Stimulated activated CD8-positive, alpha-beta memory T cell treated with anti-CD3 and anti-CD28 coated beads, Interleukin-15, amount 100 ng/mL, for 24 hours (primary cell): ENCODE results near the gene PRAC2.
"Not testable (repeated sequence)": the region's sequence is repeated elsewhere in the genome, so short reads cannot be mapped to it uniquely, and the experiment has no call there.

Experiments
- DNase-seq: peaks from one replicate; pipeline ENCODE4 v3.0.0-alpha.2; 2020; ENCODE audit warnings: low read depth

PRAC2 gene

DNA sequence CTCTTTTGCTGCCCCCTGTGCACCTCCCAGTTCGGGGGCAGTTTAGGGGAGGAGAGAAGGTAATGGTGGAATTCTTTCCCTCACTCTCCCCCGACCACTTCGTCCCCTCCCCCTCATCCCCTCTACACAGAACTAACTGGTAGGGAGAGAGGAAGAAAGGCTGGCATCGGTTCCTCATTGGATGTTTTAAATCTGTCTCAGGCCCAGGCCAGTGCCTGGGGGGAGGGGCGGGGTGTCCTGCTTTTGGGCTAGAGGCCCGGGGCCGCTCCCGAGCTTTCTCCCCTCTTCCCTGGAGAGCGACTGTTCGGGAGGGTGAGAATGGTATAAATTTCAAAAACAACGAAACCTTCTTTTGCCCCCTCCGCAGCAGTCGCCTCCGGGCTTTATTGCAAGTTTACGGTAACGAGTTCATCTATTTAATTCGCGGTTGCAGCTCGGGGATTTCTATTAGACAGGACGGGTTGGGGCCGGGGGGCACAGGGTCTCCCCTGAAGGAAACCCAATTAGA, at the start of gene PRAC2:
Gene PRAC2 (plus strand): TSS at position 271 of the 508 bp plus-strand sequence. CDS start 1,226 bp downstream, outside the sequence.
- DNase-seq, result no peak

DNA sequence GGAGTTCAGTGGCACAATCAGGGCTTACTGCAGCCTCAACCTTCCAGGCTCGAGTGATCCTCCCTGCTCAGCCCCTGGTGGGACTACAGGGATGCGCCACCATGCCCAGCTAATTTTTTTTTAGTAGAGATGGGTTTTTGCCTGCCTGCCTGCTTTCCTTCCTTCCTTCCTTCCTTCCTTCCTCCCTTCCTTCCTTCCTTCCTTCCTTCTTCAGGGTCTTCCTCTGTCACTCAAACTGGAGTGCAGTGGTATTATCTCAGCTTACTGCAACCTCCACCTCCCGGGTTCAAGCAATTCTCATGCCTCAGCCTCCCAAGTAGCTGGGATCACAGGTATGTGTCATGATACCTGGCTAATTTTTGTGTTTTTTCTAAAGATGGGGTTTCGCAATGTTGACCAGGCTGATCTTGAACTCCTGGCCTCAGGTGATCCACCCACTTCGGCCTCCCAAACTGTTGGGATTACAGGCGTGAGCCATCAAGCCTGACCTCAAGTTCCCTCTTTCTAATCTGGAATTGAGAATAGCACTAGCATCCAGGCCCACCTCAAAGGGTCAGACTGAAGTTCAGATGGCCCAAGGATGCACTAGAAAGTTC, 45.9 kb upstream of the PRAC2 start:
- no peak for DNase-seq

DNA sequence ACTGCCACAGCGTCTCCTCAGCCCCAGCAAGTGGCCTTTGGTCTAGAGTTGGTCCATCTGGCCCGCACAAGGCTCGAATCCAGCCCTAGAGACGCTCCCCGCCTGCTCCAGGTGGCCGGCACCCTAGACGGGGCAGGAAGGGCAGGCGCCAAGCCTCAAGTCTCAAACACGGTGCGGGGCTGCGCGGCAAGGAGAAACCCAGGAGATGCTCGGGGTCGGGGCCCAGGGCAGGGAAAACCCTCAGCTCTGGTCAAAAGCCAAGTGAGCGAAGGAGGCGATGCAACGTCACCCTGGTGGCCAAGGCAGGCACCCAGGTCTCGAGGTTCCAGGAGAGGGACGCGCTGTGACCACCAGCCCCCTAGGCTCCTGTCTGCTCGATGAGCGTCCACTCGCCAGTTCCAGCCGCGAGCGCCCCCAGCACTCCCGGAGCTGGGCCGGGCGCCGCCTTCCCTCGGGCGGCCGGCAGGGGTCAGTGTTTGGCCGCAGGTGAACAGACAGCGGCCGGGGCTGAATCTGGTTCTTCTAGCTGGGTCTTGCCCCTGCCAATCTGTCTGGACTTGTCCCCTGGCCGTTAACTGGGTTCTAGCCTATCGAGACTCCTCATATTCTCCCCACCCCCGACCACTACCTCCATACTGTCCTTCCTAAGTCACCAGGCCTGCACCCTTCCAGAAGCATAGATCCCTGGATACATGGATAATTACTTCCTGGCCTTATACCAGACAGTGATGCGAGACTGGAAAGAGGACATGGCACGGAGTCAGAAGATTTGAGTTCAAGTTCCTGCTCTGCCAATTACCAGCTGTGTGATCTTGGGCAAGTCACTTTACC, 44.6 kb upstream of the PRAC2 start:
- peak; percentile 63 for DNase-seq

DNA sequence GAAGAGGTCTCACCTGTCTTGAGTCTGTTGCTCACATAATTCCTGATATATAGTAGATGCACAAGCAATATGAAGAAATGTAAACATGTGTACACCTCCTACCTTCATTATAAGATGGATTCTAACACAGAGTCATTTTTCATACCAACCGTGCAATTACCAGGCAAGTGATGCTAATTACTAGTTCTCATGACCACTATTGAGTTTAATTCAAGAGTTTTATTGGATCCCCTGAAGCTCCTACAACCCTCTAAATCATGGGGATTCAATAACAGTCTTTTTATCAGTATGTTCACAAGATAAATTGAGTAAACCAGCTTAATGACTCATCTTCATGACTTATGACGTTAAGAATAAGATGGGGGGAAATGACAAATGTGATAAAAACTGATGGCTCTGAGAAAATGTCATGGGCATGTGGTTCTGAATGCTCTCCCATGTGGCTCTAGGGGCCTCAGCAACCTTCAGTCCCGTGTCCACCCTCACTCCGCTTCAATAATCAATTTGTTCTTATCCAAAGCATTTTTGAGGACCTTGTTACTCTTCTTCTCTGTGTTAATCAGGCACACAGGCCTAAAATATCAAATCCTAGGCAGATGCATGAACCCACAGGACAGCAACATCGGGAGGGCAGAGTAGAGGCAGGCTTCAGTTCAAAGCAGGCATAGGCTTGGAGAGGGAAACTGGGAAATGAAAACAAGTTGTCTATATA, 43.4 kb upstream of the PRAC2 start:
- no peak for DNase-seq

DNA sequence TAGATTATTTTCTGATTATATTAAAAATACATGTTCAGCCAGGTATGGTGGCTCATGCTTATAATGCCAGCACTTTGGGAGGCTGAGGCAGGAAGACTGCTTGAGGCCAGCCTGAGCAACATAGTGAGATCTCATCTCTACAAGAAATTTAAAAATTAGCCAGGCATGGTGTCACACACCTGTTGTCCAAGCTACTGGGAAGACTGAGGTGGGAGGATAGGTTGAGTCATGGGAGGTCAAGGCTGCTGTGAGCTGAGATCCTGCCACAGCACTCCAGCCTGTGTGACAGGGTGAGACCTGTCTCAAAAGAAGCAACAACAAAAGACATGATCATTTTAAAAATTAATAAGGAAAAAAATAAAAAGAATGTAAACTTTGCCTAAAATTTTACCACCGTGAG, 41.4 kb upstream of the PRAC2 start:
- no peak for DNase-seq

DNA sequence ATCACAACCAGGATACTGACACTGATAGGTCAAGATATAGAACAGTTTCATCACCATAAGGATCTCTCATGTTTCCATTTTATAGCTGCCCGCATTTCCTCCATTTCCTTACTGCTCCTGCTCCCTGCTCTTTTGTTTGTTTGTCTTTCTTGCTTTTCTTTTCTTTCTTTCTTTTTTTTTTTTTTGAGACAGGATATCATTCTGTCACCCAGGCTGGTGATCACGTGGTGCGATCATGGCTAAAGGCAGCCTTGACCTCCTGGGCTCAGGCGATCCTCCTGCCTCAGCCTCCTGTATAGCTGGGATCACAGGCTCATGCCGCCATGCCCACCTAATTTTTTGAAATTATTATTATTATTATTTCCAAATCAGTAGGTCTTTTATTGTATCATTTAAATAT, 32.3 kb upstream of the PRAC2 start:
- no peak for DNase-seq

DNA sequence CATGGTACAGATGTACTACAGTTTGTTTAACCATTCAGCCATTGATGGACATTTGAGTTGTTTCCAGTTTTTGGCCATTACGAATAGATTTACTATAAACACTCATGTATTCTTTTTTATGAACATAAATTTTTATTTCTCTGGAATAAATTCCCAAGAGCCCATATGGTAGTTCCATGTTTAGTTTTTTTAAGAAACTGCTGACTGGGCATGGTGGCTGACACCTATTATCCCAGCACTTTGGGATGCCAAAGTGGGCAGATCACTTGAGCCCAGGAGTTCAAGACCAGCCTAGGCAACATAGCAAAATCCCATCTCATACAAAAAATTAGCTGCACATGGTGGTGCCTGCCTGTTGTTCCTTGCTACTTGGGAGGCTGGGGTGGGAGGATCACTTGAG, 30.9 kb upstream of the PRAC2 start:
- no peak for DNase-seq

DNA sequence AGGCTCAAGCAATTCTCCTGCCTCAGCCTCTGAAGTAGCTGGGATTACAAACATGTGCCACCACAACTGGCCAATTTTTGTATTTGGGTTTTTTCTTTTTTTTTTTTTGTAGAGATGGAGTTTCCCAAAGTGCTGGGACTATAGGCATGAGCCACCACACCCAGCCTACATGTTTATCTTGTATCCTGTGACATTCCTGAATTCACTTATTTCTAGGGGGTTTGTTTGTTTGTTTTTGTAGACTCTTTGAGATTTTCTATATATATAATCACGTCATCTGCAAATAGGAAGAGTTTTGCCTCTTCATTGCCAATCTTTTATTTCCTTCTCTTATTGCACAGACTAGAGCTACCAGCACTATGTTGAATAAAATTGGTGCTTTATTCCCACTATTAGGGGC, 29.8 kb upstream of the PRAC2 start:
- DNase-seq, result no peak

DNA sequence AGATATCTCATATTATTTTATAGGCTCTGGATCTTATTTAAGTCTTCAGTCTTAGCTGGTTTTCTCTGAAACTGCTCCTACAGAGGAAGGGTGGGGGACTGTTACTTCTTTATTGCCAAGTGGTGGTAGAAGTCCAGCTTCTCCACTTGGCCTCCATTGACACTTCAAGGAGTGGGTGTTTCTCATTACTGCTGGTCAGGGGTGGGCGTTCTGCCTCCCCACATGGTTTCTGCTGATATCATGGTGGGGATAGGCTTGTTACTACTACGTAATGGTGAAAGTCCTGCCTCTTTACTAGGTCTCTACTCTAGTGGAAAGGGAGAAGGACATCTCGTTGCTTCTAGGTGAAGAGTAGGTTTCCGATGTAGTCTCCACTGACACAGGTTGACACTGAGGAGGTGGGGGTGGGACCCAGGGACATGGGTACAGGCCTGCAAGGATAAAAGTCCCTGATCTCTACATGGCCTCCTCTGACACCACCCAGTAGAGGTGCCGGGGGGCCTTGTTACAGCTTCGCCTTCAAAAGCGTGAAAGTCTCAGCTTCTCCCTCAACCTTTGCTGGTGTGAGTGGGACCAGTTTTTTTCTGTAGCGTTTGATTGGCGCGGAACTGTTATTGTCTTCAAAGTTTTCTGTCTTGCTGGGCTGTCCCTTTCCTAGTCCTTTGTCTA, 21.0 kb upstream of the PRAC2 start:
- no peak for DNase-seq

DNA sequence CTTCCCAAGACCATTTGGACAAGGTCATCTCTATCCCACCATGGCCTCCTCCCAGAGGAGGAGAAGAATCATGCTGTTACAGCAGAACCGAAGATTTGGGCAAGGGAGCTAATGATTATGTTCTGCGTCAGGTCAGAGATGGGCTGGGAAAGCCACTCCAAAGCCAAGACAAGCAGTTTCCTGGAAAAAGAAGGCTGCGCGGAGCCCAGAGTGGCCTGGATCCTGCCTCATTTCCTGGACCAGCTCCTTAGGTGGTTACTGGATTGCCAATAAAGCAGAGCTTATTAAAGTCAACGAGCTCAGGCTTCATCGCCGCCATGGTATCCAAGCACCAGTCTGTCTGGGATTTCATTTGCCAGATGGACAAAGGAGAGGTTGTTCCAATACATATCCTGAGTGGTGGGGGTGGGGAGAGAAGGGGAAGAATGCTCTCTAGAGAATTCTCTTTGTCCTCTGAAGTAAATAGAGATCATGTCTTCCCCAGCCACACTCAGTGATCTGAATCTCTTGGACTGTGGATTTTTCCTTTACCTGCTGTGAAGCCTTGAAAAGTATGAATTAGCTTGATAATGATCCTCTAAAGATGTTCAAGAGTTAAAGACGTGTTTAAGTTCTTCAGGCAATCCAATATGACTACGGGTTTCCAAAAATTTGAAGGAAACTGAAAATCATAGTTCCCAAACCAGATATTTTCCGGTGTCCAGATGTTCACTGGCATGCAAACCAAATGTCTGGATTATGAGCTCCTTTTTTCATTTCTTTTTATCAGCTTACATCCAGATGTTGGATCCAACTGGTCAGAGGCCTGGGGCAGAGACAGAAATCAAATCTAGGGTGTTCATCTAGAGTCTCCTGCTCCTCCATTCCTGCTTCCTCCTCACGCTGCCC, 18.4 kb upstream of the PRAC2 start:
- no peak for DNase-seq

DNA sequence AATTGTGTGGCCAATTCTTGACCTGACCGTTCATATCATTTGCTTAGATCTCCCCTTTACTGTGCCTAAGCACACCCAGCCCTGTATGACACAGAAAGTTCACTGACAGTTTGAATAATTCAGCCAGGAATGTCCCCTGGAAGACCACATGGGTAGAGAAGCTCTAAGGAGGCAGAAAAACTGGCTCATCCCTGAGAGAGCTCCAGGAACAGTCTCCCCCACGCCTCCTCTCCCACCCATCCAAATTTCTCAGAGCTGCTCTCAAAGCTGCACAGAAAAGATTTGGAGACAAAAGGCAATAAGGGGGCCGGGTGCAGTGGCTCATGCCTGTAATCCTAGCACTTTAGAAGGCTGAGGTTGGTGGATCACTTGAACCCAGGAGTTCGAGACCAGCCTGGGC, 11.9 kb upstream of the PRAC2 start:
- no peak for DNase-seq

DNA sequence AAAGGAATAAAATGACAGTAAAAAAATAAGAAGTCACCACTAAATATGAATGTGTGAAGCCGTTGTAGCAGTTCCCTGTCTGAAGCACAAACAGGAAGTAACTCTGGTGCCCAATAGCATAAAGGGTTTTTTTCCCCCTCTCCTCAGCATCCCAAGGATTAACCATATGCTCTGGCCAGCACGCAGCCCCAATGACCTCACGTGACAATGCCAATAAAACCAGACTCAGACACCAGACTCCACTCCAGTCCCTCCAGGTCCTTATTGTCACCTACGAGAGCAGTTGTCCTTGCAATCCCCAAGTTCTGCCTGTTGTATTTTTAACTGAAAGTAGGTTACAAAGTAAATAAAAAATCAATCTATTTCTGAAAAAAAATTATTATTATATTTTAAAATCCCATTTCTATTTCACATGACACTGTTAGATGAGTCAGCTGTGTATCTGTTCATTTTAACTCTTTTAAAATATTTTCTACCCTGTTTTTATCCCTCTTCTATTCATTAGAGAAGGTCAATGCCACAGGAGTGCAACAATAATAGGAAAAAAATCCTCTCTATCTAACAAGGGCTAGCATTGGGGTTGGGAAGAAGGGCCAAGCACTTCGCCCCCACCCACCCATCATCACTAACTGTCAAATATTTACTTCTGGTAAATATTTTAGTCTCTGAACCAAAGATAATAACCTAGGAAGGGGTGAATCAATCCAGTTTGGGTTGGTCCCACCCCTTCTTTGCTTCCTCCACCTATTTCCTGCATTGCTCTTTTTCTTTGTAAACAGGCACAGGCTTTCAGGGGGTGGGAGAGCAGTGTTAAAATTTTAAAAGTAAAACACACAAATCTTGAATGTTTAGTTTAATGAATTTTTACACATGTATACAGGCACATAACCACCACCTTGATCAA, 7.2 kb upstream of the PRAC2 start:
- no peak for DNase-seq

DNA sequence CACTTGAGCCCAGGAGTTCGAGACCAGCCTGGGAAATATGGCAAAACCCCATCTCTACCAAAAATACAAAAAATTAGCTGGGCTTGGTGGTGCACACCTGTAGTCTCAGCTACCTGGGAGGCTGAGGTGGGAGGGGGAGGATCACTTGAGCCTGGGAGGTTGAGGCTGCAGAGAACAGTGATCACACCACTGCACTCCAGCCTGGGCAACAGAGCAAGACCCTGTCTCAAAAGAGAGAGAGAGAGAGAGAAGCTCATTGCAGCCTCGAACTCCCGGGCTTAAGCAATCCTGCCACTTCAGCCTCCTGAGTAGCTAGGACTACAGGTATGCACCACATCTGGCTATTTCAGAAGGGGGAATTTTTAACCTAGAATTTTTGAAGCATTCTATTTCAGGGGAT, 6.4 kb upstream of the PRAC2 start:
- not testable (repeated sequence) for DNase-seq

DNA sequence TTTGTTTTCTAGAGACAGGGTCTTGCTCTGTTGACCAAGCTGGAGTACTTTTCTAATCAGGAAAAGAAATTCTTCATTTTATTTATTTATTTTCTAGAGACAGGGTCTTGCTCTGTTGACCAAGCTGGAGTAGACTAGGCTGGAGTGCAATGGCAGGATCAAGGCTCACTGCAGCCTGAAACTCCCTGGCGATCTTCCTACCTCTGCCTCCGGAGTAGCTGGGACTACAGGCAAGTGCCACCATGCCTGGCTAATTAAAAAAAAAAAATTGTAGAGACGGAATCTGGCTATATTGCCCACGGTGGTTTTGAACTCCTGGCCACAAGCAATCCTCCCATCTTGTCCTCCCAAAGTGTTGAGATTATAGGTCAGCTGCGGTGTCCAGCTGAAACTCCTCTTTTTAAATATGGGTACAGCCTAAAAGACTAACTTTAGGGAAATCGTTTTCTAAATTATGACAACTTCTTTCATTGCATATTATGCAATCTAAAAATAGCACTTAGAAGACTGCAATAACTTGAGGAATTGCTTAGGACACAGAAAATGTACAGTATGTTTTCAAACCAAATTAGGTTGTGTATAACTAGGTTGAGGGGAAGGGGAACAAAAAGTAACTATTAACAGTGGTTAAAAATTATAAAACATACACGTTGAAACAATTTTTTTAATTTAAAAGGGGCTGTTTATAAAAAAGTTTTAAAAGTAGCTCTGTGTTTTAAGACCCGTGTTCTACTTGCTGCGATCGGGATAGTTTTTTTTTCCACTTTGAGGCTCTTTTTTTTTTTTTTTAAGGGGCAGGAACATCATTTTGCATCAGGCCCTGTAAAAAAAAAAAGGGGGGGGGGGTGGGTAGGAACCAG, 5.4 kb upstream of the PRAC2 start:
- DNase-seq, result no peak

DNA sequence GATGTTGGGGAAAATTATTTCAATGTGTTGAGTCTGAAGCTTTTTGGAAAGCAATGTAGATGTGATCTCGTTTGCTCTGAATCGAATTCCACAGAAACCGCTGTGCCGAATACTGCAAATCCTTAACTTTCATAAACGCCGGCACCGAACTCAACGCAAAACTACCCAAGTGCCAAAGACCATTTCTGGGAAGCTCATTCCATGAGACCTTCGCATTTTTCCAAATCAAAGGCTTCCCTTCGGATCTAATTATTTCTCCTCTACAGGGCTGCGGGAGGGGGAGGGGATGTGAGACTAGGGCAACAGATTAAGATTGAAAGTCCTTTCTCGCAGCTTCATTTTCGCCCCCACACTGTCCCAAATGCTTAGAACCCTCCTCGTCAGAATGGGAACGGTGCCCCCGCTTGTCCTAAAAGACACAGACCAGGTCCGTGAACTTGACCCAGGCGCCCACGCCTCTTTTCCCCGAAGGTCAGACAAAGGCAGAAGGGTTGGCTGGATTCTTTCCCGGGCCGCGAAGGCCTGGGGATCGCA, 4.7 kb upstream of the PRAC2 start:
- no peak for DNase-seq

DNA sequence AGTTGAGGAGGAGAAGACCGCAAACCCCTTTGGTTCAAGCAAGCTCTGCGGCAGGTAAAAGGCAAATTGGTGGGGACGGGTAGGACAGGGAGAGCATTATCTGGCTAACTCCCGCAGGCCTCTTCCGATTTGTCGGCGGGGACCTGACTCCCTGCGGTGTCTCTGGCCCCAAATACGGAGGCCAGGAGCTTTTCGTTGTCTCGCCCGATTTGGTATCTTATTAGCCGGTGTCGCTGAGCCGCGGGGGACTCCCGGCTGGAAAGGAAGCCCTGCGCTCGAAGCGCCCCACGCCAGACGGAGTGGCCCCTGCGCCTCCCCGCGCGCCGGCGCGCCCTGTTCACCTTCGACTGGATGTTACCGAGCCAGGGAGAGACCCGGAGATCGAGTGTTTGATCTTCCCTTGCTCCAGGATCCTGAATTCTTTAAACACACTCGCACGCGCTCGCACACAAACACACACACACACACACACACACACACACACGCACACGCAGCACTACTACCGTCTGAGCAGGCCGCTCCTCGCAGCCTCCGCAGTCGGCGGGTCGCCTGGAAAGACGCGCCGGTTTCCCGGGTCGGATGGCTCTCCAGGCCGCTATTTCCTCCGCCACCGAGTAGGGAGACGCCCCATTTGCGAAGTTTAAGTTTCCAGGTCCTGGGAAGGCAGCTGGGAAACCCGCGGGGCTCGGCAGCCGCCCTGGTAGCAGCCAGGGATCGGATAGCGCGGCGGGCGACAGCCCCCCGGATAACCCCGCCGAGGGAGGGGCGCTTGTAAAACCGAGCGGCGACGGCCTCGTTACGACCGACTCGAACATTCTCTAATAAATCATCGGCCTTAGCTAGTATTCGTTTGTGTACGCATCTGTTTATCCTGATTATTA, 4.0 kb upstream of the PRAC2 start:
- no peak for DNase-seq

DNA sequence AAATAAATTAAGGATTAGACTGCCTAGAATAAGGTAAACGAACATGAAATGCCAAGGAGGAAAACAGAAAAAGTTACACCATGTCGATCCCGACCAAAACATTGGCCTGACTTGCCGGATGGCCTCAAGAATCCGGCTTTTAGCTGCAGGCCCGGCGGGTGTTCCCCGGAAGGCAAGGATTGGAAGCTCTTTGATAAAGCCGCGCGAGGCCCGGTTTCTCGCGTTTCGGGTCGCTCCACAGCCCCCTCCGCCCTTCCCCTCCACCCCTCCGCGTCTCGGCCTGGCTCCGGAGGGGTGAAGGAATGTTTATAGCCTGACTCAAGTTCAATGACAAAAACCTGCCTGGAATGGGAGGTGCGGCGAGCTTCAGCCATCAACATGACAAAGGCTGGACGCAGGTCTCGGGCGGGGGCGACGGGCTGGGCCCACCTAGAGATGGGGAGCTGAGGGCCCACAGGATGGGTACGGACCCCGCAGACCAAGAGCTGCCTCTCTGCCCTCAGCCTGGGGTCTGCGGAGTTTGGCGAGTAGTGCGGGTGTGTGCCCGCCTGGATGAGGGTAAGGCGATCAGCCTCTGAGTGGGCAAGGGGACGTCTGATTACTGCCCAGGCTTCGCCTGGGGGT, 3.2 kb upstream of the PRAC2 start:
- DNase-seq, result no peak
